ENCODE data around the gene SPATA22.

SPATA22 gene

GRCh38 chr17:3503285-3503684 is 31.7 kb upstream of the SPATA22 start:
- no peak overlapping the region for H3K23ac ChIP-seq (ENCODE audit: low read length)
- no peak overlapping the region for H4K8ac ChIP-seq (ENCODE audit: low read depth, low read length)
- WGBS (ENCODE audit: extremely low coverage, insufficient coverage, insufficient read length): no CpG with 5 or more reads among the region's 1 CpG

GRCh38 chr17:3502466-3502865 is 30.8 kb upstream of the SPATA22 start:
- Histone ChIP-seq H3K27ac (ENCODE audit: low read depth, low read length) (no peak overlapping the region), H2AFZ (ENCODE audit: insufficient read depth, low read length, poor library complexity) (no peak overlapping the region), H3K4ac (ENCODE audit: low read depth, low read length) (no peak overlapping the region), H3K79me2 (ENCODE audit: control insufficient read depth, insufficient read depth, low read length, poor library complexity) (no peaks in the 10 kb centered on the region), H3K27me3 (ENCODE audit: insufficient read depth, low read length) (no peaks in the 10 kb centered on the region), H3K18ac (ENCODE audit: low read length) (no peak overlapping the region), H2BK120ac (ENCODE audit: insufficient read depth, low read length, poor library complexity) (no peak overlapping the region), H3K79me1 (ENCODE audit: low read length) (no peaks in the 10 kb centered on the region), H3K4me2 (ENCODE audit: low read length) (no peak overlapping the region), H2AK5ac (ENCODE audit: low read length) (no peak overlapping the region), H3K4me1 (ENCODE audit: control insufficient read depth in 1 of 2, insufficient read depth in 2 of 2, low read length in 2 of 2) (no peaks in the 10 kb centered on the region), H4K8ac (ENCODE audit: low read depth, low read length) (no peak overlapping the region), H3K36me3 (ENCODE audit: control insufficient read depth in 1 of 2, insufficient read depth in 2 of 2, low read length in 2 of 2) (no peaks in the 10 kb centered on the region), H4K91ac (ENCODE audit: low read depth, low read length) (no peak overlapping the region), H4K12ac (ENCODE audit: low read depth, low read length) (no peak overlapping the region), H3K4me3 (ENCODE audit: low read depth, low read length) (no peak overlapping the region), H3K9me3 (ENCODE audit: insufficient read depth, low read depth, low read length) (peaks cover 4% of the 10 kb centered on the region), H2BK12ac (ENCODE audit: low read length) (no peak overlapping the region), H2BK5ac (ENCODE audit: low read depth, low read length, poor library complexity) (no peak overlapping the region), H3K9ac (ENCODE audit: low read length) (no peak overlapping the region), H3K23ac (ENCODE audit: low read length) (no peak overlapping the region), H3K14ac (ENCODE audit: low read length) (no peak overlapping the region)
- DNase-seq: no peak
- WGBS (ENCODE audit: extremely low coverage, insufficient coverage, insufficient read length): no CpG with 5 or more reads among the region's 5 CpGs

More at GRCh38 chr17:3503285-3503684, 31.7 kb upstream of the SPATA22 start:
- no peak overlapping the region for H3K14ac ChIP-seq (ENCODE audit: low read length)
- no peak overlapping the region for H3K4me2 ChIP-seq (ENCODE audit: low read length)
- no peak overlapping the region for H3K4me3 ChIP-seq (ENCODE audit: low read depth, low read length)
- no peak overlapping the region for H2BK5ac ChIP-seq (ENCODE audit: low read depth, low read length, poor library complexity)
- H3K18ac ChIP-seq (ENCODE audit: low read length): no peak overlapping the region
- no peak overlapping the region for H2BK12ac ChIP-seq (ENCODE audit: low read length)
- no peaks in the 10 kb centered on the region for H3K79me2 ChIP-seq (ENCODE audit: control insufficient read depth, insufficient read depth, low read length, poor library complexity)
- no peak overlapping the region for H2BK120ac ChIP-seq (ENCODE audit: insufficient read depth, low read length, poor library complexity)
- DNase-seq: no peak
- peaks cover 4% of the 10 kb centered on the region for H3K9me3 ChIP-seq (ENCODE audit: insufficient read depth, low read depth, low read length)
- no peaks in the 10 kb centered on the region for H3K79me1 ChIP-seq (ENCODE audit: low read length)
- H3K36me3 ChIP-seq (ENCODE audit: control insufficient read depth in 1 of 2, insufficient read depth in 2 of 2, low read length in 2 of 2): no peaks in the 10 kb centered on the region
- no peaks in the 10 kb centered on the region for H3K4me1 ChIP-seq (ENCODE audit: control insufficient read depth in 1 of 2, insufficient read depth in 2 of 2, low read length in 2 of 2)
- no peak overlapping the region for H2AK5ac ChIP-seq (ENCODE audit: low read length)
- no peak overlapping the region for H3K27ac ChIP-seq (ENCODE audit: low read depth, low read length)
- no peak overlapping the region for H3K9ac ChIP-seq (ENCODE audit: low read length)
- no peaks in the 10 kb centered on the region for H3K27me3 ChIP-seq (ENCODE audit: insufficient read depth, low read length)
- no peak overlapping the region for H4K91ac ChIP-seq (ENCODE audit: low read depth, low read length)
- no peak overlapping the region for H2AFZ ChIP-seq (ENCODE audit: insufficient read depth, low read length, poor library complexity)
- no peak overlapping the region for H4K12ac ChIP-seq (ENCODE audit: low read depth, low read length)
- no peak overlapping the region for H3K4ac ChIP-seq (ENCODE audit: low read depth, low read length)

GRCh38 chr17:3501344-3501743 is 29.7 kb upstream of the SPATA22 start:
- DNase-seq: peak in 1 of 2 donors; percentile 58
- Histone ChIP-seq H3K4me2 (ENCODE audit: low read length) (no peak overlapping the region), H3K18ac (ENCODE audit: low read length) (no peak overlapping the region), H3K4me1 (ENCODE audit: control insufficient read depth in 1 of 2, insufficient read depth in 2 of 2, low read length in 2 of 2) (no peaks in the 10 kb centered on the region), H4K12ac (ENCODE audit: low read depth, low read length) (no peak overlapping the region), H4K91ac (ENCODE audit: low read depth, low read length) (no peak overlapping the region), H2AFZ (ENCODE audit: insufficient read depth, low read length, poor library complexity) (no peak overlapping the region), H4K8ac (ENCODE audit: low read depth, low read length) (no peak overlapping the region), H3K27ac (ENCODE audit: low read depth, low read length) (no peak overlapping the region), H2BK120ac (ENCODE audit: insufficient read depth, low read length, poor library complexity) (no peak overlapping the region), H3K36me3 (ENCODE audit: control insufficient read depth in 1 of 2, insufficient read depth in 2 of 2, low read length in 2 of 2) (no peaks in the 10 kb centered on the region), H3K4me3 (ENCODE audit: low read depth, low read length) (no peak overlapping the region), H2AK5ac (ENCODE audit: low read length) (no peak overlapping the region), H3K23ac (ENCODE audit: low read length) (no peak overlapping the region), H3K4ac (ENCODE audit: low read depth, low read length) (no peak overlapping the region), H3K9ac (ENCODE audit: low read length) (no peak overlapping the region), H3K79me2 (ENCODE audit: control insufficient read depth, insufficient read depth, low read length, poor library complexity) (no peaks in the 10 kb centered on the region), H2BK5ac (ENCODE audit: low read depth, low read length, poor library complexity) (no peak overlapping the region), H3K27me3 (ENCODE audit: insufficient read depth, low read length) (no peaks in the 10 kb centered on the region), H3K79me1 (ENCODE audit: low read length) (no peaks in the 10 kb centered on the region), H3K14ac (ENCODE audit: low read length) (no peak overlapping the region), H3K9me3 (ENCODE audit: insufficient read depth, low read depth, low read length) (peaks cover 4% of the 10 kb centered on the region), H2BK12ac (ENCODE audit: low read length) (no peak overlapping the region)
- WGBS (ENCODE audit: extremely low coverage, insufficient coverage, insufficient read length): no CpG with 5 or more reads among the region's 5 CpGs

- Histone ChIP-seq H3K4me2 (ENCODE audit: low read length) (no peak overlapping the region), H2BK120ac (ENCODE audit: insufficient read depth, low read length, poor library complexity) (no peak overlapping the region), H3K79me2 (ENCODE audit: control insufficient read depth, insufficient read depth, low read length, poor library complexity) (no peaks in the 10 kb centered on the region), H2BK12ac (ENCODE audit: low read length) (no peak overlapping the region), H3K9me3 (ENCODE audit: insufficient read depth, low read depth, low read length) (peaks cover 4% of the 10 kb centered on the region), H4K8ac (ENCODE audit: low read depth, low read length) (no peak overlapping the region), H2AFZ (ENCODE audit: insufficient read depth, low read length, poor library complexity) (no peak overlapping the region), H3K14ac (ENCODE audit: low read length) (no peak overlapping the region), H3K36me3 (ENCODE audit: control insufficient read depth in 1 of 2, insufficient read depth in 2 of 2, low read length in 2 of 2) (no peaks in the 10 kb centered on the region), H3K27me3 (ENCODE audit: insufficient read depth, low read length) (no peaks in the 10 kb centered on the region), H3K27ac (ENCODE audit: low read depth, low read length) (no peak overlapping the region), H3K23ac (ENCODE audit: low read length) (no peak overlapping the region), H3K4me3 (ENCODE audit: low read depth, low read length) (no peak overlapping the region), H4K12ac (ENCODE audit: low read depth, low read length) (no peak overlapping the region), H3K4ac (ENCODE audit: low read depth, low read length) (no peak overlapping the region), H2BK5ac (ENCODE audit: low read depth, low read length, poor library complexity) (no peak overlapping the region), H3K4me1 (ENCODE audit: control insufficient read depth in 1 of 2, insufficient read depth in 2 of 2, low read length in 2 of 2) (no peaks in the 10 kb centered on the region), H3K9ac (ENCODE audit: low read length) (no peak overlapping the region), H2AK5ac (ENCODE audit: low read length) (no peak overlapping the region), H3K79me1 (ENCODE audit: low read length) (no peaks in the 10 kb centered on the region), H3K18ac (ENCODE audit: low read length) (no peak overlapping the region), H4K91ac (ENCODE audit: low read depth, low read length) (no peak overlapping the region)
- no peak for DNase-seq
- WGBS (ENCODE audit: extremely low coverage, insufficient coverage, insufficient read length): no CpG with 5 or more reads among the region's 7 CpGs
These were observed 25.5 kb upstream of the SPATA22 start for GRCh38 chr17:3497101-3497500.
